IPS-18a (cell line): ENCODE data around the gene SPZ1.
"Not testable (repeated sequence)": the region's sequence is repeated elsewhere in the genome, so short reads cannot be mapped to it uniquely, and the experiment has no call there.

ENCODE experiments used
- H3K27ac ChIP-seq: one replicate; pipeline ENCODE4 v1.5.1; 2013; ENCODE audit warnings: low read length
- H3K27me3 ChIP-seq: one replicate; pipeline ENCODE4 v1.6.1; 2013; ENCODE audit warnings: mild to moderate bottlenecking, low read length; ENCODE audit not compliant: control insufficient read depth, insufficient read depth
- H3K36me3 ChIP-seq: one replicate; pipeline ENCODE4 v1.6.1; 2013; ENCODE audit warnings: low read depth, low read length; ENCODE audit not compliant: control insufficient read depth
- H3K4me1 ChIP-seq: one replicate; pipeline ENCODE4 v1.6.1; 2013; ENCODE audit warnings: low read depth, low read length; ENCODE audit not compliant: control insufficient read depth
- H3K4me3 ChIP-seq: one replicate; pipeline ENCODE4 v1.5.1; 2013; ENCODE audit warnings: low read length
- H3K9ac ChIP-seq: one replicate; pipeline ENCODE4 v1.6.1; 2013; ENCODE audit warnings: mild to moderate bottlenecking, low read length, moderate library complexity
- H3K9me3 ChIP-seq: one replicate; pipeline ENCODE4 v1.6.1; 2013; ENCODE audit warnings: low read depth, low read length; ENCODE audit not compliant: control insufficient read depth

The SPZ1 gene

DNA sequence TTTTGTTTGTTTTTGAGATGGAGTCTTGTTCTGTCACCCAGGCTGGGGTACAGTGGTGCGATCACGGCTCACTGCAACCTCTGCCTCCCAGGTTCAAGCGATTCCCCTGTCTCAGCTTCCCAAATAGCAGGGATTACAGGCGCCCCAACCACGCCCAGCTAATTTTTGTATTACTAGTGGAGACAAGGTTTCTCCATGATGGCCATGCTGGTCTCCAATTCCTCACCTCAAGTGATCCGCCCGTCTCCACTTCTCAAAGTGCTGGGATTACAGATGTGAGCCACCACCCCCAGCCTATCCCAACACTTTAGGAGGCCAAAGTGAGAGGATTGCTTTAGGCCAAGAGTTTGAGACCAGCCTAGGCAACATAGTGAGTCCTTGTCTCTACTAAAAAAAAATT, 19.3 kb downstream of the SPZ1 start:
- Histone ChIP-seq H3K4me1 (no peaks in the 10 kb centered on the region), H3K9ac (no peak overlapping the region), H3K4me3 (no peak overlapping the region), H3K27me3 (no peaks in the 10 kb centered on the region), H3K36me3 (no peaks in the 10 kb centered on the region), H3K9me3 (no peaks in the 10 kb centered on the region), H3K27ac (no peak overlapping the region)

- Histone ChIP-seq H3K9ac (no peak overlapping the region), H3K36me3 (no peaks in the 10 kb centered on the region), H3K27me3 (no peaks in the 10 kb centered on the region), H3K4me3 (no peak overlapping the region), H3K4me1 (no peaks in the 10 kb centered on the region), H3K27ac (no peak overlapping the region), H3K9me3 (no peaks in the 10 kb centered on the region)
Measured at GRCh38 chr5:80341016-80341775, 21.4 kb downstream of the SPZ1 start.

- Histone ChIP-seq H3K9me3 (no peaks in the 10 kb centered on the region), H3K27ac (no peak overlapping the region), H3K36me3 (no peaks in the 10 kb centered on the region), H3K4me3 (no peak overlapping the region), H3K9ac (no peak overlapping the region), H3K27me3 (no peaks in the 10 kb centered on the region), H3K4me1 (no peaks in the 10 kb centered on the region)
Measured at GRCh38 chr5:80343067-80343466, 23.3 kb downstream of the SPZ1 start.

GRCh38 chr5:80346055-80346454, 26.3 kb downstream of the SPZ1 start:
- Histone ChIP-seq H3K4me1 (no peaks in the 10 kb centered on the region), H3K4me3 (no peak overlapping the region), H3K9me3 (no peaks in the 10 kb centered on the region), H3K27me3 (no peaks in the 10 kb centered on the region), H3K27ac (no peak overlapping the region), H3K36me3 (no peaks in the 10 kb centered on the region), H3K9ac (no peak overlapping the region)

GRCh38 chr5:80348171-80348570, 28.4 kb downstream of the SPZ1 start:
- Histone ChIP-seq H3K9me3 (no peaks in the 10 kb centered on the region), H3K27ac (no peak overlapping the region), H3K27me3 (no peaks in the 10 kb centered on the region), H3K36me3 (no peaks in the 10 kb centered on the region), H3K4me3 (no peak overlapping the region), H3K9ac (no peak overlapping the region), H3K4me1 (no peaks in the 10 kb centered on the region)

GRCh38 chr5:80351019-80351418, 31.2 kb downstream of the SPZ1 start:
- not testable (repeated sequence) for H3K27me3 ChIP-seq, H3K27ac ChIP-seq

DNA sequence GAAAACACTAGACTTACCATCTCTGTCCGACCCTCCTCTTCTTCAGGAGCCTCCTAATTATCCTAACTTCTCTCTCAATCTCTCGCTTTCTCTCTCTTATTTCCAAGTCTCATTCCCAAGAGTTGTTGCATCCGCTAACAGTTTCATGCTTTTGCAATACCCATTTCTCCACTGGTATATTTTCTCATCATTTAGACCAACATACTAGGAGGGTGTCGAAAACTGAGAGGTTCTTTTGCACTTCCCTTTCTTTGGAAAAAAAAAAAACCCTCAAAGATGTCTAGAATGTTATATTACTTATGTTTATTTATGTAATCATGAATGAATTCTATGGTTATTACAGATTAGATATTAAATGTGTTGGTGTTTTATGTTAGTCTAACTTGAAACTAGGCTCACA, 35.9 kb downstream of the SPZ1 start:
- no peak overlapping the region for H3K9ac ChIP-seq

More at GRCh38 chr5:80351019-80351418, 31.2 kb downstream of the SPZ1 start:
- H3K36me3 ChIP-seq, H3K4me1 ChIP-seq, H3K9me3 ChIP-seq, H3K4me3 ChIP-seq, H3K9ac ChIP-seq: not testable (repeated sequence)

GRCh38 chr5:80357671-80358070, 37.9 kb downstream of the SPZ1 start:
- Histone ChIP-seq H3K27ac (no peak overlapping the region), H3K36me3 (no peaks in the 10 kb centered on the region), H3K9me3 (no peaks in the 10 kb centered on the region), H3K4me3 (no peak overlapping the region), H3K4me1 (no peaks in the 10 kb centered on the region), H3K27me3 (no peaks in the 10 kb centered on the region), H3K9ac (no peak overlapping the region)

More for the DNA sequence above, 35.9 kb downstream of the SPZ1 start:
- Histone ChIP-seq H3K4me3 (no peak overlapping the region), H3K27ac (no peak overlapping the region), H3K36me3 (no peaks in the 10 kb centered on the region), H3K9me3 (no peaks in the 10 kb centered on the region), H3K4me1 (no peaks in the 10 kb centered on the region), H3K27me3 (no peaks in the 10 kb centered on the region)

DNA sequence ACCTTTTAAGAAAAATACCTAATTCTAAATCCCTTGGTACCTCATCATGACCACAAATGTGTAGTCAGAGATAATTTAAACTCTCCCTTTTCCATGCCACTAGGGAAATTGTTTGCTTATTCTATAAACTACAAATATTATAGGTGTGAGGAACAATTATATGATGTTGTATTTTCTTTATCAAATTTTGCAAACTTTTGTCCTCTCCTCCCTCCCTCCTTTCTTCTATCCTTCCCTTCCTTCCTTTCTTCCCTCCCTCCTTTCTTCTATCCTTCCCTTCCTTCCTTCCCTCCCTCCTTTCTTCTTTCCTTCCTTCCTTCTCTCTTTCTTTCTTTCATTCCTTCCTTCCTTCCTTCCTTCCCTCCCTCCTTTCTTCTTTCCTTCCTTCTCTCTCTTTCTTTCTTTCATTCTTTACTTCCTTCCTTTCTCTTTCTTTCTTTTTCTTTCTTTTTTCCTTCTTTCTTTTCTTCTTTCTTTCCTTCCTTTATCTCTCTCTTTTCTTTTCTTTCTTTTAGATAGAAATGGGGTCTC, 41.2 kb downstream of the SPZ1 start:
- Histone ChIP-seq H3K36me3 (no peaks in the 10 kb centered on the region), H3K9me3 (no peaks in the 10 kb centered on the region), H3K4me1 (no peaks in the 10 kb centered on the region), H3K27me3 (no peaks in the 10 kb centered on the region), H3K9ac (no peak overlapping the region), H3K4me3 (no peak overlapping the region), H3K27ac (no peak overlapping the region)

DNA sequence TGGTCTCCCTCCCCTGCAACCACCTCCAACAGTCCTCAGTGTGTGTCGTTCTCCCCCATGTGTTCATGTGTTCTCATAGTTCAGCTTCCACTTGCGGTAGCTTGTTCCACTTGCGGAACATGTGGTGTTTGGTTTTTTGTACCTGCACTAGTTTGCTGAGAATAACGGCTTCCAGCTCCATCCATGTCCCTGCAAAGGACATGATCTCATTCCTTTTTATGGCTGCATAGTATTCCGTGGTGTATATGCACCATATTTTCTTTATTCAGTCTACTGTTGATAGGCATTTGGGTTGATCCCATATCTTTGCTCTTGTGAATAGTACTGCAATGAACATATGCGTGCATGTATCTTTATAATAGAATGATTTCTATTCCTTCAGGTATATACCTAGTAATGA, 45.1 kb downstream of the SPZ1 start:
- H3K36me3 ChIP-seq, result no peaks in the 10 kb centered on the region
- H3K27ac ChIP-seq, result no peak overlapping the region
- H3K4me3 ChIP-seq, result no peak overlapping the region
- no peaks in the 10 kb centered on the region for H3K9me3 ChIP-seq
- H3K4me1 ChIP-seq, result no peaks in the 10 kb centered on the region
- H3K27me3 ChIP-seq, result no peaks in the 10 kb centered on the region
- no peak overlapping the region for H3K9ac ChIP-seq

GRCh38 chr5:80368661-80369480, 49.1 kb downstream of the SPZ1 start:
- Histone ChIP-seq H3K27ac (no peak overlapping the region), H3K4me1 (peaks cover 2% of the 10 kb centered on the region), H3K4me3 (no peak overlapping the region), H3K27me3 (no peaks in the 10 kb centered on the region), H3K9ac (no peak overlapping the region), H3K9me3 (no peaks in the 10 kb centered on the region), H3K36me3 (no peaks in the 10 kb centered on the region)
